Measurements from ENCODE around the gene MYH13.
A peak's percentile ranks its signal among the peaks of the same experiment; 100 is the strongest.

MYH13 gene

GRCh38 chr17:10328206-10328605 is 44.6 kb downstream of the MYH13 start:
- DNase-seq (ENCODE audit: low read depth, low spot score): no peak
- TF ChIP-seq CTCF (IDR thresholded peaks at IDR 0.05; ENCODE audit: insufficient read depth, low read length, missing control alignments): no peak
- POLR2A ChIA-PET: no interaction called here
- no peak overlapping the region for H3K4me3 ChIP-seq (ENCODE audit: low read depth, low read length)
- CTCF ChIA-PET: interaction anchor here (0.9 to 17.7 kb wide), 18 partner anchors 9 to 403 kb away, joined by 3 to 667 read pairs (median 6); no protein-coding TSS in a partner anchor

GRCh38 chr17:10327640-10328039 is 45.2 kb downstream of the MYH13 start:
- no peak for DNase-seq (ENCODE audit: low read depth, low spot score)
- CTCF ChIA-PET: interaction anchor here (0.9 to 17.7 kb wide), 18 partner anchors 9 to 402 kb away, joined by 3 to 667 read pairs (median 6); no protein-coding TSS in a partner anchor

GRCh38 chr17:10325031-10325695 is 47.6 kb downstream of the MYH13 start:
- ChIA-PET POLR2A (no interaction called here), CTCF (interaction anchor here (1.6 to 17.7 kb wide), 5 partner anchors 10 to 359 kb away, joined by 7 to 667 read pairs (median 26); no protein-coding TSS in a partner anchor)
- no peak overlapping the region for H3K4me3 ChIP-seq (ENCODE audit: low read depth, low read length)
- no peak for DNase-seq (ENCODE audit: low read depth, low spot score)
- no peak for TF ChIP-seq CTCF (IDR thresholded peaks at IDR 0.05; ENCODE audit: insufficient read depth, low read length, missing control alignments)

More at GRCh38 chr17:10327640-10328039, 45.2 kb downstream of the MYH13 start:
- H3K4me3 ChIP-seq (ENCODE audit: low read depth, low read length): no peak overlapping the region
- POLR2A ChIA-PET: no interaction called here
- peak; percentile 85 for TF ChIP-seq CTCF (IDR thresholded peaks at IDR 0.05; ENCODE audit: insufficient read depth, low read length, missing control alignments)

GRCh38 chr17:10323812-10324610 is 48.8 kb downstream of the MYH13 start:
- TF ChIP-seq CTCF (IDR thresholded peaks at IDR 0.05; ENCODE audit: insufficient read depth, low read length, missing control alignments): no peak
- ChIA-PET POLR2A (no interaction called here), CTCF (interaction anchor here (1.6 to 17.7 kb wide), 4 partner anchors 8 to 357 kb away, joined by 7 to 667 read pairs (median 44); no protein-coding TSS in a partner anchor)
- DNase-seq (ENCODE audit: low read depth, low spot score): no peak
- no peak overlapping the region for H3K4me3 ChIP-seq (ENCODE audit: low read depth, low read length)

- DNase-seq (ENCODE audit: low read depth, low spot score): no peak
- no peak overlapping the region for H3K4me3 ChIP-seq (ENCODE audit: low read depth, low read length)
- no peak for TF ChIP-seq CTCF (IDR thresholded peaks at IDR 0.05; ENCODE audit: insufficient read depth, low read length, missing control alignments)
- ChIA-PET CTCF (interaction anchor here (0.7 to 9.3 kb wide), 6 partner anchors 10 to 337 kb away, joined by 3 to 76 read pairs (median 7); no protein-coding TSS in a partner anchor), POLR2A (no interaction called here)
Observed at GRCh38 chr17:10318535-10318934, 54.3 kb downstream of the MYH13 start.

GRCh38 chr17:10317543-10317834 is 55.3 kb downstream of the MYH13 start:
- TF ChIP-seq CTCF (IDR thresholded peaks at IDR 0.05; ENCODE audit: insufficient read depth, low read length, missing control alignments): no peak
- ChIA-PET POLR2A (no interaction called here), CTCF (interaction anchor here (0.6 to 9.3 kb wide), 12 partner anchors 10 to 416 kb away, joined by 3 to 128 read pairs (median 3); no protein-coding TSS in a partner anchor)

More at GRCh38 chr17:10317543-10317834, 55.3 kb downstream of the MYH13 start:
- DNase-seq (ENCODE audit: low read depth, low spot score): no peak
- no peak overlapping the region for H3K4me3 ChIP-seq (ENCODE audit: low read depth, low read length)

Measured in AG04449 (cell line).